Measurements from ENCODE around the gene EN2. TPM values are rescaled to one million over a fixed set of nuclear protein-coding genes. Genes with fewer than 3 reads are reported as not detected.

EN2 gene
- total and polyA plus RNA-seq, 10 of the 15 experiments (the other 5 are each of a cell fraction or from before 2014, with no cell fraction given), result not detected

DNA sequence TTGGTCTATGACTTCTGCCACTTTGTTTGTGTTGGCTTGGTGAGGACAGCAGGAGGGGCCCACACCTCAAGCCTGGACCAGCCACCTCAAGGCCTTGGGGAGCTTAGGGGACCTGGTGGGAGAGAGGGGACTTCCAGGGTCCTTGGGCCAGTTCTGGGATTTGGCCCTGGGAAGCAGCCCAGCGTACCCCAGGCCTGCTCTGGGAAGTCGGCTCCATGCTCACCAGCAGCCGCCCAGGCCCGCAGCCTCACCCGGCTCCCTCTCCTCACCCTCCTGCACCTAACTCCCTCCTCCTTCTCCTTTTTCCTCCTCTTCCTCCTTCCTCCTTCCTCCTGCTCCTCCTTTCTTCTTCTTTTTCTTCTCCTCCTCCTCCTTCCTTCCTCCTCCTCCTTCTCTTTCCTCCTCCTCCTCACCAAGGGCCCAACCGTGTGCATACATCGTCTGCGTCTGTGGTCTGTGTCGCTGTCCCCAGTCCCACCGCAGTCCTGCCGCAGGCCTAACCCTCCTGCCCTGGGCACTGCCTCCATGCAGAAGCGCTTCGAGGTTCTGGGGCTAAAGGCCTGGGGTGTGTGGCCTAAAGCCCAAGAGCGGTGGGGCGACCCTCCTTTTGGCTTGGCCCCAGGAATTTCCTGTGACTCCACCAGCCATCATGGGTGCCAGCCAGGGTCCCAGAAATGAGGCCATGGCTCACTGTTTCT lies 5.3 kb downstream of the EN2 start (continued):
- TF ChIP-seq, protein P1, sequence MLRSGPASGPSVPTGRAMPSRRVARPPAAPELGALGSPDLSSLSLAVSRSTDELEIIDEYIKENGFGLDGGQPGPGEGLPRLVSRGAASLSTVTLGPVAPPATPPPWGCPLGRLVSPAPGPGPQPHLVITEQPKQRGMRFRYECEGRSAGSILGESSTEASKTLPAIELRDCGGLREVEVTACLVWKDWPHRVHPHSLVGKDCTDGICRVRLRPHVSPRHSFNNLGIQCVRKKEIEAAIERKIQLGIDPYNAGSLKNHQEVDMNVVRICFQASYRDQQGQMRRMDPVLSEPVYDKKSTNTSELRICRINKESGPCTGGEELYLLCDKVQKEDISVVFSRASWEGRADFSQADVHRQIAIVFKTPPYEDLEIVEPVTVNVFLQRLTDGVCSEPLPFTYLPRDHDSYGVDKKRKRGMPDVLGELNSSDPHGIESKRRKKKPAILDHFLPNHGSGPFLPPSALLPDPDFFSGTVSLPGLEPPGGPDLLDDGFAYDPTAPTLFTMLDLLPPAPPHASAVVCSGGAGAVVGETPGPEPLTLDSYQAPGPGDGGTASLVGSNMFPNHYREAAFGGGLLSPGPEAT (IDR thresholded peaks at IDR 0.05; ENCODE audit: low read depth), result no peak
- TF ChIP-seq, protein P2, sequence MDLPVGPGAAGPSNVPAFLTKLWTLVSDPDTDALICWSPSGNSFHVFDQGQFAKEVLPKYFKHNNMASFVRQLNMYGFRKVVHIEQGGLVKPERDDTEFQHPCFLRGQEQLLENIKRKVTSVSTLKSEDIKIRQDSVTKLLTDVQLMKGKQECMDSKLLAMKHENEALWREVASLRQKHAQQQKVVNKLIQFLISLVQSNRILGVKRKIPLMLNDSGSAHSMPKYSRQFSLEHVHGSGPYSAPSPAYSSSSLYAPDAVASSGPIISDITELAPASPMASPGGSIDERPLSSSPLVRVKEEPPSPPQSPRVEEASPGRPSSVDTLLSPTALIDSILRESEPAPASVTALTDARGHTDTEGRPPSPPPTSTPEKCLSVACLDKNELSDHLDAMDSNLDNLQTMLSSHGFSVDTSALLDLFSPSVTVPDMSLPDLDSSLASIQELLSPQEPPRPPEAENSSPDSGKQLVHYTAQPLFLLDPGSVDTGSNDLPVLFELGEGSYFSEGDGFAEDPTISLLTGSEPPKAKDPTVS (IDR thresholded peaks at IDR 0.05; ENCODE audit: low read depth, low read length), result no peak
- TF ChIP-seq NFYB (IDR thresholded peaks at IDR 0.05; ENCODE audit: insufficient read depth, low read depth, low read length) (no peak), CBFB (IDR thresholded peaks at IDR 0.05; ENCODE audit: low read depth) (no peak), EP300 (IDR thresholded peaks at IDR 0.05; ENCODE audit: borderline replicate concordance in 1 of 2, control insufficient read depth in 1 of 2, low read depth in 2 of 2, low read length in 2 of 2) (no peak), KDM1A (IDR thresholded peaks at IDR 0.05; ENCODE audit: borderline replicate concordance) (no peak), EGR1 (IDR thresholded peaks at IDR 0.05; ENCODE audit: borderline replicate concordance in 1 of 2, low read depth in 2 of 2, low read length in 2 of 2) (no peak), KAT2A (conservative IDR thresholded peaks at IDR 0.05; ENCODE audit: control insufficient read depth, low read depth, low read length) (no peak), HDAC2 (IDR thresholded peaks at IDR 0.05) (no peak), MTA2 (IDR thresholded peaks at IDR 0.05; ENCODE audit: low read depth) (no peak), ZNF622 (IDR thresholded peaks at IDR 0.05) (no peak)
- TF ChIP-seq, protein P3, sequence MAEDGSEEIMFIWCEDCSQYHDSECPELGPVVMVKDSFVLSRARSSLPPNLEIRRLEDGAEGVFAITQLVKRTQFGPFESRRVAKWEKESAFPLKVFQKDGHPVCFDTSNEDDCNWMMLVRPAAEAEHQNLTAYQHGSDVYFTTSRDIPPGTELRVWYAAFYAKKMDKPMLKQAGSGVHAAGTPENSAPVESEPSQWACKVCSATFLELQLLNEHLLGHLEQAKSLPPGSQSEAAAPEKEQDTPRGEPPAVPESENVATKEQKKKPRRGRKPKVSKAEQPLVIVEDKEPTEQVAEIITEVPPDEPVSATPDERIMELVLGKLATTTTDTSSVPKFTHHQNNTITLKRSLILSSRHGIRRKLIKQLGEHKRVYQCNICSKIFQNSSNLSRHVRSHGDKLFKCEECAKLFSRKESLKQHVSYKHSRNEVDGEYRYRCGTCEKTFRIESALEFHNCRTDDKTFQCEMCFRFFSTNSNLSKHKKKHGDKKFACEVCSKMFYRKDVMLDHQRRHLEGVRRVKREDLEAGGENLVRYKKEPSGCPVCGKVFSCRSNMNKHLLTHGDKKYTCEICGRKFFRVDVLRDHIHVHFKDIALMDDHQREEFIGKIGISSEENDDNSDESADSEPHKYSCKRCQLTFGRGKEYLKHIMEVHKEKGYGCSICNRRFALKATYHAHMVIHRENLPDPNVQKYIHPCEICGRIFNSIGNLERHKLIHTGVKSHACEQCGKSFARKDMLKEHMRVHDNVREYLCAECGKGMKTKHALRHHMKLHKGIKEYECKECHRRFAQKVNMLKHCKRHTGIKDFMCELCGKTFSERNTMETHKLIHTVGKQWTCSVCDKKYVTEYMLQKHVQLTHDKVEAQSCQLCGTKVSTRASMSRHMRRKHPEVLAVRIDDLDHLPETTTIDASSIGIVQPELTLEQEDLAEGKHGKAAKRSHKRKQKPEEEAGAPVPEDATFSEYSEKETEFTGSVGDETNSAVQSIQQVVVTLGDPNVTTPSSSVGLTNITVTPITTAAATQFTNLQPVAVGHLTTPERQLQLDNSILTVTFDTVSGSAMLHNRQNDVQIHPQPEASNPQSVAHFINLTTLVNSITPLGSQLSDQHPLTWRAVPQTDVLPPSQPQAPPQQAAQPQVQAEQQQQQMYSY (CRISPR knock-in tag; IDR thresholded peaks at IDR 0.05), result no peak
- TF ChIP-seq, protein P4, sequence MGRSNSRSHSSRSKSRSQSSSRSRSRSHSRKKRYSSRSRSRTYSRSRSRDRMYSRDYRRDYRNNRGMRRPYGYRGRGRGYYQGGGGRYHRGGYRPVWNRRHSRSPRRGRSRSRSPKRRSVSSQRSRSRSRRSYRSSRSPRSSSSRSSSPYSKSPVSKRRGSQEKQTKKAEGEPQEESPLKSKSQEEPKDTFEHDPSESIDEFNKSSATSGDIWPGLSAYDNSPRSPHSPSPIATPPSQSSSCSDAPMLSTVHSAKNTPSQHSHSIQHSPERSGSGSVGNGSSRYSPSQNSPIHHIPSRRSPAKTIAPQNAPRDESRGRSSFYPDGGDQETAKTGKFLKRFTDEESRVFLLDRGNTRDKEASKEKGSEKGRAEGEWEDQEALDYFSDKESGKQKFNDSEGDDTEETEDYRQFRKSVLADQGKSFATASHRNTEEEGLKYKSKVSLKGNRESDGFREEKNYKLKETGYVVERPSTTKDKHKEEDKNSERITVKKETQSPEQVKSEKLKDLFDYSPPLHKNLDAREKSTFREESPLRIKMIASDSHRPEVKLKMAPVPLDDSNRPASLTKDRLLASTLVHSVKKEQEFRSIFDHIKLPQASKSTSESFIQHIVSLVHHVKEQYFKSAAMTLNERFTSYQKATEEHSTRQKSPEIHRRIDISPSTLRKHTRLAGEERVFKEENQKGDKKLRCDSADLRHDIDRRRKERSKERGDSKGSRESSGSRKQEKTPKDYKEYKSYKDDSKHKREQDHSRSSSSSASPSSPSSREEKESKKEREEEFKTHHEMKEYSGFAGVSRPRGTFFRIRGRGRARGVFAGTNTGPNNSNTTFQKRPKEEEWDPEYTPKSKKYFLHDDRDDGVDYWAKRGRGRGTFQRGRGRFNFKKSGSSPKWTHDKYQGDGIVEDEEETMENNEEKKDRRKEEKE (IDR thresholded peaks at IDR 0.05), result no peak
